Nephron (organoid): ENCODE data around the gene CD22.

Experiments used
- H3K27ac Mint-ChIP-seq, 3 experiments: 2 replicates each; pipeline ENCODE4 v1.8.0; 2020; ENCODE audit warnings: mixed read lengths in 3 of 3, mild to moderate bottlenecking in 2 of 3, moderate library complexity in 1 of 3
- H3K27me3 Mint-ChIP-seq: 2 replicates; pipeline ENCODE4 v1.8.0; 2021; ENCODE audit warnings: low read depth, mild to moderate bottlenecking, moderate library complexity, mixed read lengths
- H3K36me3 Mint-ChIP-seq: 2 replicates; pipeline ENCODE4 v1.8.0; 2020; ENCODE audit warnings: low read depth, mixed read lengths
- H3K4me1 Mint-ChIP-seq: 2 replicates; pipeline ENCODE4 v1.8.0; 2020; ENCODE audit warnings: mixed read lengths
- H3K4me3 Mint-ChIP-seq, 3 experiments: 2 replicates each; pipeline ENCODE4 v1.8.0; 2020; ENCODE audit warnings: mild to moderate bottlenecking in 3 of 3, mixed read lengths in 3 of 3, moderate library complexity in 2 of 3
- H3K9me3 Mint-ChIP-seq: 2 replicates; pipeline ENCODE4 v1.8.0; 2020; ENCODE audit warnings: mixed read lengths
- TF ChIP-seq, protein P1 (sequence below), 3 experiments: fragments of 200-600 bp; sonication (generic); IDR thresholded peaks; one replicate each; pipeline ENCODE4 v1.5.0; 2021; ENCODE audit warnings: antibody characterized with exemption in 3 of 3; ENCODE audit not compliant: unreplicated experiment in 3 of 3

CD22 gene

DNA sequence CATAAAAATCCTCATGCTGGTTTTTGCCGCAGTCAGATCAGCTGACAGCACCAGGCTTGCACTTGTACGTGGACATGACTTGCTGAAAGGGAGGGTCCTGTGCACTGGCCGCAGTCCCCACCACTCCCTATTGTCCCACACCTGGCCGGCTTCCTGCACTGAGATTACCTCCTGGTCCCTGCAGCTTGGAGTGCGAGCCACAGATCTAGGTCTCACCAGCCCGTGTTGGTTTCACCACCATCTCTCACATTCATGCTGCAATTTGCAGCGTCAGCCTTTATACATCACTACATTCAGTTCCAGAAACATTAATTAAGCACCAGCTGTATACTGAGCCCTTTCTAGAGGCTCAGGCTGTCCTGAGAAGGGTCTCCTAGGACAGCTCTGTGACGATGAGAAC lies 15.0 kb upstream of the CD22 start:
- Mint-ChIP-seq H3K4me1 (peaks cover 35% of the 10 kb centered on the region), H3K27ac (peak overlapping the region; percentile 41 to 71 (median 63)), H3K9me3 (no peaks in the 10 kb centered on the region)

DNA sequence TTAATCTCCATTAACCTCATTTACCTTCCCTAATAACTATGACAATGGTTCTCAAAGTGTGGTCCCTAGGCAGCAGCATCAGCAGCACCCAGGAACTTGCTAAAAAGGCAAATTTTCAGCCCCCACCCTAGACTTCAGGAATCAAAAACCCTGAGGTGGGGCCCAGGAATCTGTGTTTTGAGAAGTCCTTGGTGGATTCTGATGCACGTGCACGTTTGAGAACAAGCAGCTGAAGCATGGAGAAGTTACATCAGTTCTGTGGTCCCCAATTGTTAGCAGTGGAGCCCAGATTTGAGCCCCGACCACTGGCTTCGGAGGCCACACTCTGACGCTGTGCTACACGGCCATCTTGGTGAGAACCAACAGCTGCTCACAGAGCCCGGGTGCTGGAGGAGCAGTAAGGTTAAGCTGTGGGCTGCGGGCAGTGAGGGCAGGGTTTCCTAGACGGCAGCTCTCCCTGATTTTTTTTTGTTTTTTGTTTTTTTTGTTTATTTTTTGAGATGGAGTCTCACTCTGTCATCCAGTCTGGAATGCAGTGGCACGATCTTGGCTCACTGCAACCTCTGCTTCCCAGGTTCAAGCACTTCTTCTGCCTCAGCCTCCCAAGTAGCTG lies 14.0 kb upstream of the CD22 start:
- Mint-ChIP-seq H3K36me3 (no peaks in the 10 kb centered on the region), H3K27me3 (no peaks in the 10 kb centered on the region), H3K9me3 (no peaks in the 10 kb centered on the region), H3K27ac (peak overlapping the region; percentile 41 to 71 (median 63)), H3K4me3 (no peak overlapping the region), H3K4me1 (peaks cover 26% of the 10 kb centered on the region)
- TF ChIP-seq, protein P1, sequence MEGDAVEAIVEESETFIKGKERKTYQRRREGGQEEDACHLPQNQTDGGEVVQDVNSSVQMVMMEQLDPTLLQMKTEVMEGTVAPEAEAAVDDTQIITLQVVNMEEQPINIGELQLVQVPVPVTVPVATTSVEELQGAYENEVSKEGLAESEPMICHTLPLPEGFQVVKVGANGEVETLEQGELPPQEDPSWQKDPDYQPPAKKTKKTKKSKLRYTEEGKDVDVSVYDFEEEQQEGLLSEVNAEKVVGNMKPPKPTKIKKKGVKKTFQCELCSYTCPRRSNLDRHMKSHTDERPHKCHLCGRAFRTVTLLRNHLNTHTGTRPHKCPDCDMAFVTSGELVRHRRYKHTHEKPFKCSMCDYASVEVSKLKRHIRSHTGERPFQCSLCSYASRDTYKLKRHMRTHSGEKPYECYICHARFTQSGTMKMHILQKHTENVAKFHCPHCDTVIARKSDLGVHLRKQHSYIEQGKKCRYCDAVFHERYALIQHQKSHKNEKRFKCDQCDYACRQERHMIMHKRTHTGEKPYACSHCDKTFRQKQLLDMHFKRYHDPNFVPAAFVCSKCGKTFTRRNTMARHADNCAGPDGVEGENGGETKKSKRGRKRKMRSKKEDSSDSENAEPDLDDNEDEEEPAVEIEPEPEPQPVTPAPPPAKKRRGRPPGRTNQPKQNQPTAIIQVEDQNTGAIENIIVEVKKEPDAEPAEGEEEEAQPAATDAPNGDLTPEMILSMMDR (IDR thresholded peaks at IDR 0.05; ENCODE audit: unreplicated experiment in 3 of 3): no peak

More for the DNA sequence above, 15.0 kb upstream of the CD22 start:
- H3K36me3 Mint-ChIP-seq: no peaks in the 10 kb centered on the region
- no peaks in the 10 kb centered on the region for H3K27me3 Mint-ChIP-seq
- TF ChIP-seq, protein P1 (IDR thresholded peaks at IDR 0.05; ENCODE audit: unreplicated experiment in 3 of 3): no peak
- no peak overlapping the region for H3K4me3 Mint-ChIP-seq

DNA sequence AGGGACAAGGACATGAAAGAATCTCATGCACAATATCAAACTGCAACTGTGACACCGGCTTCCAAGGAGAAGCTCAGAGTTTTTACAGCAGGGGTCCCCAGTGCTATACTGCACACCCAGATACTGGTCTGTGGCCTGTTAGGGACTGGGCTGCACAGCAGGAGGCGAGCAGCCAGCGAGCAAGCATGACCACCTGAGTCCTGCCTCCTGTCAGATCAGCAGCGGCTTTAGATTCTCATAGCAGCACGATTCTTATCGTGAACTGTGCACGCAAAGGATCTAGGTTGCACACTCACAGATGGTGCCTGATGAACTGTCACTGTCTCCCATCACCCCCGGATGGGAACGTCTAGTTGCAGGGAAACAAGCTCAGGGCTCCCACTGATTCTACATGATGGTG lies 13.1 kb upstream of the CD22 start:
- H3K27me3 Mint-ChIP-seq: no peaks in the 10 kb centered on the region

DNA sequence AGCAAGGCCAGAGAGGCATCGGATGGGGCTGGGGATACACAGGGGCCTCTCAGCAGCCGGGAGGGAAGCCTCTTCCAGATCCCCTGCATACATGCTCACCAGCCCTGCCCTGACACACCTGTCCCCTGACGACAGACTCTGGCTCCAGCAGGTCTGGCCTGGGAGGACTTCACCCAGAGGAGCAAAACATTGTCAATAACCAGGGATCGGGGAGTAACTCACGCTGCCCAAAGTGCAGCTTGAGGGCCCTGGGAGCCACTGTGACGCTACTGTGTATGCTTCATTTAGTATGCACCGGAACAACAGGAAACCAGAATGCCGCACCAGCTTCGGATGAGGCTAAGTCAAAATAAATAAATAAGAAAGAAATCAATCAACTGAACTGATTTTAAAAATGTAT lies 12.4 kb upstream of the CD22 start:
- H3K4me3 Mint-ChIP-seq: no peak overlapping the region
- TF ChIP-seq, protein P1 (IDR thresholded peaks at IDR 0.05; ENCODE audit: unreplicated experiment in 3 of 3): no peak
- H3K36me3 Mint-ChIP-seq: no peaks in the 10 kb centered on the region
- H3K9me3 Mint-ChIP-seq: no peaks in the 10 kb centered on the region
- H3K27ac Mint-ChIP-seq: peak overlapping the region in 2 of 3 experiments; percentile 42 to 78
- peaks cover 12% of the 10 kb centered on the region for H3K4me1 Mint-ChIP-seq
- no peaks in the 10 kb centered on the region for H3K27me3 Mint-ChIP-seq

More for the DNA sequence above, 13.1 kb upstream of the CD22 start:
- Mint-ChIP-seq H3K4me1 (peaks cover 18% of the 10 kb centered on the region), H3K27ac (peak overlapping the region; percentile 25 to 78 (median 55)), H3K9me3 (no peaks in the 10 kb centered on the region), H3K4me3 (no peak overlapping the region), H3K36me3 (no peaks in the 10 kb centered on the region)
- TF ChIP-seq, protein P1 (IDR thresholded peaks at IDR 0.05; ENCODE audit: unreplicated experiment in 3 of 3): no peak

DNA sequence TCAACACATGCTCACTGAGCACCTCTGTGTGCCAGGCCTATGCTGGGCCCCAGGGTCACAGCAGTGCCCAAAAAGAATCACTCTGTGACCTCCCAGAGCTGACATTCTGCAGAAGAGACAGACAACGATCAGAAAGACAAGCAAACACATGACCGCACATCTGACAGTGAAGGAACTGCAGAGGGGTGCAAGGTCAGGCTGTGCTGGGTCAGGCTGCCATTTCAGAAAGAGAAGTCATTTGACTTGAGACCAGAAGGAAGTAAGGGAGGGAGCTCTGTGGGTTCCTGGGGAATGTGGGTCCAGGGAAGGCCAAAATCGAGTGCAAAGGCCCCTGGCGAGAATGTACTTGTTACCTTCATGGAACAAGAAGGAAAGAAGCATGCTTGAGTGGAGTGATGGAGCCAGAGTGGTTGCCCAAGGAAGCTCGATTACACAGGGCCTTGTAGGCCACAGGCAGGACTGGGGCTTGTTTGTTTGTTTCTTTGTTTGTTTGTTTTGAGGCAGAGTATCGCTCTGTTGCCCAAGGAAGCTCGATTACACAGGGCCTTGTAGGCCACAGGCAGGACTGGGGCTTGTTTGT lies 11.4 kb upstream of the CD22 start:
- peak overlapping the region; percentile 5 to 49 (median 25) for H3K27ac Mint-ChIP-seq
- TF ChIP-seq, protein P1 (IDR thresholded peaks at IDR 0.05; ENCODE audit: unreplicated experiment in 3 of 3): no peak
- no peaks in the 10 kb centered on the region for H3K27me3 Mint-ChIP-seq
- no peaks in the 10 kb centered on the region for H3K36me3 Mint-ChIP-seq
- no peaks in the 10 kb centered on the region for H3K9me3 Mint-ChIP-seq
- H3K4me3 Mint-ChIP-seq: no peak overlapping the region
- H3K4me1 Mint-ChIP-seq: peaks cover 9% of the 10 kb centered on the region
